GM18505 (cell line): ENCODE measurements around the gene PAM.

Experiments used
- ATAC-seq: cut with Tn5 transposase; IDR thresholded peaks from one replicate; pipeline ENCODE4 v1.9.1; 2021; ENCODE audit not compliant: unreplicated experiment
- POLR2A ChIP-seq: IDR thresholded peaks from 4 replicates; pipeline ENCODE4 v1.6.1; 2011; ENCODE audit warnings: borderline replicate concordance; ENCODE audit not compliant: insufficient read depth, insufficient read length; ENCODE audit errors: extremely low read depth

The PAM gene

DNA sequence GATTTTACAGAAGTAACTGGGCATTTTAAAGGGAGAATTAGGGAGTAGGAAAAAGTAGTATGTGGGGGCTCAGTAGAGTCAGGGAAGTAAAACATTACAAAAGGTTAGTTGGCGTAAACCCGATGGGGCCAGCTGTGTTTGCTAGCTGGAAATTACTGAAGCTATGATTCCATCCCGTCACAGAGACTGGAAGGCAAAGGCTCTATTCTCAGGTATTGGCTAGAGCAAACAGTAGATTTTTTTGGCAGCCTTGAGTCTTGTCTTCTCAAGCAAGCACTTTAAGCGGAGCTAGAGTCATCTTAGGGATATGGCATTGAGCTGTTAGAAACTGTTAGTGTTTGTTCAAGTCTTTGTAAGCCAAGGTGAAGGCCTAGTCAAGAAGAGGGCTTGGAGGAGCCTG lies 121.5 kb downstream of the PAM start:
- no peak for TF ChIP-seq POLR2A
- ATAC-seq = no peak

DNA sequence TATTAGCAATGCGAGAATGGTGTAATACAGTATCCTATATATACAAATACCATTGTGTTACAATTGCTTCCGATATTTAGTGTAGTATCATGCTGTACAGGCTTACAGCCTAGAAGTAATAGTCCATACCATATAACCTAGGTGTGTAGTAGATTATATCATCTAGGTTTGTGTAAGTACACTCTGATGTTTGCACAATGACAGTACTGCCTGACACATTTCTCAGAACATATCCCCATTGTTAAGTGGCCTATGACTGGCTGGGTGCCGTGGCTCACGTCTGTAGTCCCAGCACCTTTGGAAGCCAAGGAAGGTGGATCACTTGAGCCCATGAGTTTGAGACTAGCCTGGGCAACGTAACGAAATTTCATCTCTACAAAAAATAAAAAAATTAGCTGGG lies 124.6 kb downstream of the PAM start:
- TF ChIP-seq POLR2A = no peak
- no peak for ATAC-seq

DNA sequence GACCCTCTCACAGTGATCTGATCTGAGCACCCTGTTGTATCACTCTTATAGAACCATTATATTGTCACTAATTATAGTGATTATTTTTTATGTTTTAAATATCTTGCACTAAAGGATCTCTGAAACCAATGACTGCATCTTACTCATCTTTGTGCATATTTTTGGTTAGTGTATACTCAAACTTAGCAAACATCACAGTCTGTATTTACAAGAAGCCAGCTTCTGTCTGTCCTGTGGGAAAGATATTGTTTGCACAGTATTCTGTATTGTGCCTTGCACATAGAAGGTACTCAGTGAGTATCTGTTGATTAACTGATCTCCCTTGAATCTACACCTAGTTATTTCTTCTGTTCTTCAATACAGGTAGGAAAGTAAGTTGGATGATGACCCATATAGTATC lies 131.5 kb downstream of the PAM start:
- no peak for ATAC-seq
- TF ChIP-seq POLR2A = no peak

DNA sequence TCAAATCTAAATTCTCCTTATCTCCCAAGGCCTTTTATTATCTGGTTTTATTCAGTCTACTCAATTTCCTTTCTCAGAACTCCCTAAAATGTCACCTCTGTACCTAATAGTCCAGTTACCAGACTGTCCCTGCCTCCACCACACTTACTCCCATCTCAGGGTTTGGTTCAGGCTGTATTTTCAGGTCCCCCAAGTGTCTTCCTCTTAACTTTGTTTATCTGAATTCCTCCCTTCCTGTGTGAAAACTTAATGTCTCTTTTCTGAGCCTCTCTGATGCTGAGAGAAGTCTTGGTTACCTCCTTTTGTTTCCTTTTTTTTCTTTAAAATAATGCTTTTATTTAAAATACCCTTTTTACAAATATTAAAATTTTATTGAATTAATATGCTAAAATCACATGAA lies 133.4 kb downstream of the PAM start:
- TF ChIP-seq POLR2A = no peak
- ATAC-seq = no peak

DNA sequence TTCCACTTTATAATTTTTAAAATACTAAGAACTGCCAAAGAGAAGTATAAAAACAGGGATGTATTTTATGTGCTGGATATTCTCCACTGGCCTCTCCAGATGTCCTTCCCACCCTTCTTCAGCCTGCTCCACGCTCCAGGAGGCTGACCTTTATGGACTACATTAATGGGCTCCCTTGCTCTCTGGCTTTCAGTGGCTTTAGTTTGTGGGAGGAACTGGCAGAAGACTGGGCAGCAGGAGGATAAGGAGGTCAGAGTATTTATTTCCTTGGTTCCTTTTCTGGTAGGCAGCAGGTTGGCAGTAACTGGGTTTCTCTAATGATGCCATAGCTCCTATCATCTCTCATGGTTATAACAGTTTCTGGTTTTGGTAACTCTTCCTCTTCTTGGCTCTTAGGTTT lies 133.9 kb downstream of the PAM start:
- no peak for TF ChIP-seq POLR2A
- no peak for ATAC-seq

DNA sequence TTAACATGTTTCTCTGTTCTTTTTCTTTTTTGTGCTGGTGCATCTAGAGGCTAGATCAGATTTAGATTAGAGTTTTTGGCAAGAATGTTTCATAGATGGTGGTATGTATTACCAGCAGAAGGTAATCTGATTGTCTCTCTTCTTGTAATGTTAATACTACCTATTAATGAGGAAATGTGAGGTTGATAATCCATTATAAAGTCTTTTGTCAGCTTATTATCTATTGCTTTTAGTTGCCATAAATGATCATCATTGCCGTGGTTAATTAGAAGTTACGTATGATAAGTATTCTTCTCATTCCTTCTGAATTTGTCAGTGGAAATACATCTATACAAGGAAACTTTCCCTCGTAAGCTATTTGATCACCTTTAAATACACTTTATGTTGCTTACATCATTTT lies 135.0 kb downstream of the PAM start:
- TF ChIP-seq POLR2A = no peak
- ATAC-seq = no peak

DNA sequence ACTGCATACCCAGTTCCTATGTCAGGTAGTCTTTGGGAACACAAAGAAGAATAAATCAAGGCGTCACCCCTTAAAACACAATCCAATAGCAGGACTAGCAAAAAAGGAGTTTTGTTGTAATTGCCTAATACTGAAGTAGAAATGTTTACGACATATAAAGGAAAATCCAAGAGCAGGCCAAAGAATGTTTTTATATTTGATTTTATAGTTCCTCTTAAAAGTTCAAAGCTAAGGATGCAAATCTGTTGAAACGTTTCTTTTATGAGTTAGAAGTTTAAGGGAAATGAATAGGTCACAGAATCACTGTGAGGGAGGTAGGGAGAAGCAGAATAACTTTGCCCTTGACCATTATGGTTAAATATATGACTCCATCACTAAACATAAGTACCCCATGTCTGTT lies 136.1 kb downstream of the PAM start:
- TF ChIP-seq POLR2A = no peak

DNA sequence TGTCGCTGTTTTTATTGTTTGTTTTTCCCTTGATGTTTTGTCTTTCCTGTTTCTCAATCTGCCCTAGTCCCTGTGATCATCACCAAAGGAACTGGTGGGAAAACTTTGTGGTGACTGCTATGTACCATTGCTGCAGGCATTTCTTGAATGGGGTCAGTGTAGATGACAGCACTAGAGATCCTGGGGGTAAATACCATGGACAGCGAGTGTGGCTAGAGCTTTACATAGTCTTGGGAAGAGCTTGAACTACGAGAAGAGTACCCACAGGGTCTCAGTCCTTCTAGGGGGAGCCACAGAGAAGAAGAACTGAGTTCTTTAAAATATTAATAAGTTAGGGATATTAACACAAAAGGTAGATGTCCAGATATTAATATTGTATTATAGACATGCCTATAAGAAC lies 138.8 kb downstream of the PAM start:
- no peak for TF ChIP-seq POLR2A
- ATAC-seq = no peak

More for the DNA sequence above, 136.1 kb downstream of the PAM start:
- ATAC-seq = no peak

DNA sequence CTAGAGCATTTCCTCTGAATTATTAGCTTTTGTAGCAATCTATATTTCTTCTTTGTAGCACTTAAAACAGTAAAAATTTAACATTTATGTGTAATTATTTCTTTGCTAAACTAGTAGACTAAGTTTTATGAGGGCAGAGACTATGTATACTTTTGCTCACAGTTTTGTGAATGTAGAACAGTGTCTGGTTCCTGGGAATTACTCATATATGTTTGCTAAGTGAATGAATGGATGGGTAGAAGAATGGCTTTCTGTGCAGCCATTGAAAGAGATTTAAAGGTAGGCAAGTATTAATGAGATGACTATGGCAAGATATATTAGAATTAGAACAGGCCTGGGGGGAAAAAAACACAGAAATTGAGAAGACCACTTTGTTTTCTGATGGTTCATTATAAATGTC lies 140.1 kb downstream of the PAM start:
- no peak for TF ChIP-seq POLR2A
- ATAC-seq = no peak

DNA sequence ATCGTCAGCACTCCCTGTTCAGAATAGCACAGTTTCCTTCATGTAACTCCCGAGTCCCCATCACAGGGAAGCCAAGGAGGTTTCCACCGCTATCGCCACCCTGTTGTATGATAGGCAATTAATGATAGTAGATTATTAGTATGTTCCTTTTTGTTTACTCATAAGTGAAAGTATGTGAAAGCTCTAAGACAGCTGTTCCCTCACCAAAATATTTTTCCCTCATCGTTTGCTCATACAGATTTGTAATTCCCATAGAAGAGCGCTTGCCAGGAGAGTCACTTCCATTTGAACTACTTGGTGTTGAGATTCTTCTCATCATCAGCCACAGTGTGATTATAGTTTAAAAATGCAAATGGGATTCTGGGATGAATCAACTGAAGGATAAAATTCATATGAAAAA lies 140.9 kb downstream of the PAM start:
- no peak for TF ChIP-seq POLR2A
- ATAC-seq = no peak

DNA sequence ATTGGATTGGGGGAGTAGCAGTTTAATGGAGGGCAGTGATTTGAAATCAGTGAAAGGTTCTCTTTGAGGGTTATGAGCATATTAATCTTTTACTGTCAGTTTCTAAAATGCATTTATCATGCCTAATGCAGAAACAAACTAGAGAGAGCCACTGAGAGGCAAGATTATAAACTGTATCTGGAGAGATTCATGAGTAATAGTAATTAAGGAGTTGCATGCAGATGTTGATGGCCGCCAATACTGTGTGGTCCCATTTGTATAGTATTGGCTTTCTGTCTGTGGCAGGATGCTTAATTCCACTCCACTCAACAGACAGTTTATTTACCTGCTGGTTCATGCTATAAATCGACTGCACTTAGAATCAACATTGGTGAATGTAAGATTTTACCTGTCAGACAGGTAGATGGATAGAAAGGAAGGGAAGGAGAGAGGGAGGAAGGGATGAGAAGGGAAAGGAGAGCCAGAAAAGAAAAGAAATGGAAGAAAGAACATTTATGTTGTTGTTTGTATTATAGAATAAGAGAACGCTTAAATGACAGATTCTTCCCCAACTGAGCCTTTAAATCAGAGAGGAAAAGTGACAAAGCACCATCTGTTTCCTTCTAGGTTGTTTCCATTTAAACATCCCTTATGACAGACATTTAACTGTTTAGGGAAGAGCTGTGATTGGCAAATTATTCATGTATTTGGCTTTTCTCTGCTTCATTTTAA lies 146.5 kb downstream of the PAM start:
- no peak for ATAC-seq
- no peak for TF ChIP-seq POLR2A

DNA sequence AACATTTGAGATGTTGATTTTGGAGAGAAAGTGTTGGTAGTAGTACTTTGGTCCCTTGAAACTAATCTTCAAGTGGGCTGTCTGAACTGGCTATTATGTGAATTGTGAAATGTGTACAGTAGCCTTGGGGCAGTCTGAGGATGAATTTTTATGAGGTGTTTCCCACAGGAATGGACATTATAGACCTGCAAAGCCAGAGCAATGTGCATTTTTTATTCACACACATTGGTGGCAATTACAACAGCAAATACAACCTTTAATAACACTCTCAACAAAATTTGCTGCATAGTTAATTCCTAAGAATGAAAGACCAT lies 147.0 kb downstream of the PAM start:
- TF ChIP-seq POLR2A = no peak
- no peak for ATAC-seq

DNA sequence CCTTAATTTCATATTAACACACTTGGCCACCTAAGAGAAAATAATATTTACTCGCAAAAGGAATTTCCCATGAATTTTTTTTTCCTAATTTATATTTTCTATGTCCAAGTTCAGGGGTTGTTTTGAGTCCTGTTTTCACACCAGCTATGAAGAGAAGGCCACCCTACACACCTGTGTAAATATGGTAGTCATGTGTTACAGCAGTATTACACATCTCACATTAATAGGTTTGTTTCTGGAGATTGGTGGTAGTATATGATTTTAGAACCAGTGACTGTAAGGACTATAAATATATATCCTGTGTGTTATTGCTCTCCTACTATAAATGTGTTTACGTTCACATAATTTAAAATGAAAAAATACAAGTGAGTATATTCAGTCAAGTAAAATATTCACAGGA lies 147.5 kb downstream of the PAM start:
- ATAC-seq = no peak
- no peak for TF ChIP-seq POLR2A

DNA sequence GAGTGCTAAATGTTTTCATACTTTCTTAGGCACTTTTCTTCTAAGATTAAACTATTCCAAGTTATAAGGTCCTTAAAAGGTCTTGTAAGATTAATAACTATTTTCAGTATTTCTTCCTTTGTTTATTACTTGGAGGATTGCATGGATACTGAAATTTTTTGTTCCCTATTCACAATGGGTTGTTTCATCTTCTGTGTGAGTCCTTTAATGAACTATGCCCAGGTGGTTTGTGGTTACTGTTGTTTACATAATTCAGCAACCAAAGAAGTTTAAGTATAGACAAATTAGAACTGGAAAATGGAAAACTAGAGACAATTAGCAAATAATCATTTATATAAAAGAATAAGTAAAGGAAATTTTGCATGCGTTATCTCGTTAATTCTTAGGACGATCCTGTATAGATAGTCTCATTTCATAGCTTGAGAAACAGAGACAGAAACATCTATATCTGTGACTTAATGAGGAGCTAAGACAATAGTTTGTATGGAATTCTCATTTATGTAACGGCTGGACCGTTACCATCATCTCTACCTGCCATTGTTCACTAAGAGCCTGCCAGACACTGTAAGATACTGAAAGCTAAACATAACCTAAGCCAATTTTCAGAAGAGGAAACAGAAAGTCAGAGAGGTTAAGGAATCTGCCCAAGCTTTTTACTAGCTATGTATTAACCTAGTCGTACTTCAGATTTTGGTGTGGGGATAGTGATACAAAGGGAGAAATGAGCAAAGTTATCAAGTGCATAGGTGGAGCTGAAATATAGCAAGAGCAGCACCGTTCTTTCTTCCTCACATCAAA lies 148.2 kb downstream of the PAM start:
- ATAC-seq = no peak
- no peak for TF ChIP-seq POLR2A
